GM12891 (cell line): ENCODE measurements around the gene MBOAT2.

Experiments used
- DNase-seq: peaks from one replicate; pipeline ENCODE4 v3.0.0; 2011; ENCODE audit warnings: low spot score; ENCODE audit not compliant: insufficient read length
- FAIRE-seq: peaks from 2 replicates; lab custom pipeline; 2011; peaks lifted over from hg19 to GRCh38; lab: Jason Lieb, UNC
- PAX5 ChIP-seq: IDR thresholded peaks from 2 replicates; pipeline ENCODE4 v1.6.1; 2011; ENCODE audit warnings: low read length, moderate library complexity, mild to moderate bottlenecking; ENCODE audit not compliant: insufficient read depth, severe bottlenecking
- POLR2A ChIP-seq: IDR thresholded peaks from 2 replicates; pipeline ENCODE4 v1.6.1; 2011; ENCODE audit warnings: low read depth, low read length, control low read depth
- POLR2AphosphoS5 ChIP-seq: IDR thresholded peaks from 2 replicates; pipeline ENCODE4 v1.6.1; 2011; ENCODE audit warnings: low read depth, low read length, control low read depth
- POU2F2 ChIP-seq: IDR thresholded peaks from 2 replicates; pipeline ENCODE4 v1.6.1; 2011; ENCODE audit warnings: low read depth, mild to moderate bottlenecking, control low read depth, low read length, moderate library complexity
- SPI1 ChIP-seq: IDR thresholded peaks from 2 replicates; pipeline ENCODE4 v1.6.1; 2011; ENCODE audit warnings: low read depth, low read length, control low read depth
- TAF1 ChIP-seq: IDR thresholded peaks from 2 replicates; pipeline ENCODE4 v1.6.1; 2011; ENCODE audit warnings: low read depth, low read length, control low read depth

Gene MBOAT2

DNA sequence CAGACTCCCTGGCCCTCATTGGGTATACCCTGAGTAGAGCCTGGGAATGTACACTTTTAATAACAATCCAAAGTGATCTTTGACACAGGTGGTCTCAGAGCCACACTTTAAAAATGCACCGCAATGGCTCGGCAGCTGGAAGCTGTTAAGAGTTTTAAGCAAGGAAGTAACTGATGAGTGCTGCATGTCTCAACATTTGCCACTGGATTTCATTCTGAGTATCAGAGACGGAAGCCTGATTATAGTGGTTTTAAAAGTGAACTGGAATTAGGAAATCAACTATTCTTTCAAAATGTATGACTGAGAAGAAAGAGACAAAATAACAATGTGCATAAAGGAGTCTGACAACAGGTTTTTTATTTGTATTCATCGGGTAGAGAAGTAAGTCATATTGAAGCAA lies 7.5 kb downstream of the MBOAT2 start:
- no peak for DNase-seq
- no peak for FAIRE-seq
- TF ChIP-seq PAX5 (no peak), TAF1 (no peak), POU2F2 (no peak), SPI1 (no peak), POLR2AphosphoS5 (no peak), POLR2A (no peak)

DNA sequence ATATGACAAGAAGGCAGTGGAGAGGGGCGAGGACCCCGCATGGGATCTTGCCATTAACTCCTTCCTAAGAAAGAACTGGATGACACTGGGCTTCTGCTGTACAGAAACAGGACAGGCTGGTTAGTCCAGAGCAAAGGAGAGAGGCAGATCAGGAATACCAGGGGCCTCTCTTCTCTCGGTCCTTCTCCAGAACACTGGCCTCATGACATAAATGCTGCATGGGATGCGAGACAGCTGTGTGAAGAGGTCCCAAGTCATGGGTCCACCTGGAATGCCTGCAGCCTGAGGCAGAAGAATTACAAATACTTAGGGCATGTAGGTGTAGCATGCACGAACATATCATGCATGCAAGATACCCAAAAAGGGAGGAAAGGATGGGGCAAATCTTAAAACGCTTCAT lies 9.1 kb downstream of the MBOAT2 start:
- TF ChIP-seq SPI1 (no peak), POLR2A (no peak), POLR2AphosphoS5 (no peak), PAX5 (no peak), TAF1 (no peak), POU2F2 (no peak)

DNA sequence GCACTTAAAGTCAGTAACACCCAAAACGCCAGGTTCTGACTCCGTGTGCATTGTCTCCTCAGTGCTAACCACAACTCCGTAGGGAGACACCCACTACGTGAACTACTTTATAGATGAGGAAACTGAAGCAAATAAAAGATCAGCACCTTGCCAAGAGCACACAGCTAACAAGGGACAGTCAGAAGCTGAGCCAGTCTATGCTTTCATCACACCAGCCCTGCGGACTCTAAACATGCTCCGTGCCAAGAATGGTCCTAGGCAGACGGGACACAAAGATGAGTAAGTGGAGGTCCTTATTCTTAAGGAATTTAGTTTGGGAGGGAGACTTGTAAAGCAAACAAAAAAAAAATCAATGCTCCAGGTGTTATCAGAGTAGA lies 9.6 kb downstream of the MBOAT2 start:
- FAIRE-seq, result no peak
- DNase-seq, result no peak
- TF ChIP-seq POLR2AphosphoS5 (no peak), POU2F2 (no peak), PAX5 (no peak), TAF1 (no peak), SPI1 (no peak), POLR2A (no peak)

More for the DNA sequence above, 9.1 kb downstream of the MBOAT2 start:
- FAIRE-seq (no peak), DNase-seq (no peak)

DNA sequence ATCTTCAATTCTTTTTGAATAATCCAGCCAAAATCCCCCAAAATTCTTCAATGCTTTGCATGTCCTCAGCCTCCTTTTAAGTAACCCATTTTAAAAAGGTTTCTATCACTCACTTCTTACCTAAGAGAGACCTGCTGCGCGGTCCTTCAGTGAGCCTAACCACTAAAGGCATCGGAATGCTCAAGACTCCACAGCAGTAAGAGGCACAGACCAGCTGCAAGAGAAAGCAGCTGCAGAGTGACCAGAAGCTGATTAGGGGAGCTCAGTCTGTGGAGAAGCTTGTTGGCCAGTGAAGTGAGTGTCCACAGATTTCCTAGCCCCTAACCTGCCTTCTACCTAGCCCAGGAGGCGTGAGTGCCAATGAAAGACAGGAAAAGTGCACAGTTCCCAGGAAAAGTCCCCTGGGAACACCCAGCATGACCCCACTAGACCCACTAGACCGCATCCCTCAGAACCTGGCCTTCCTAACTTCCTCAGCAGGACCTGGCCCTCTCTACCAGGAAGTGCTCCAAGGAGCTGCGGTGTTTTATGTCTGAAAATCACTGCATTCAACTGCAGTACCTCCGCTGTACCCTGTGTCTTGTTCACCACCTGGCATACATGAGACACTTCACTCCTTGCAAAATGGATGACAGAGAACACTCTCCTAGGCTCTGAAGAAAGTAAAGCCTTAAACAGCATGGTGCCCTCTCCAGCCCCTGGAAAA lies 10.1 kb downstream of the MBOAT2 start:
- TF ChIP-seq POLR2AphosphoS5, result no peak
- TF ChIP-seq PAX5, result no peak
- no peak for TF ChIP-seq POLR2A
- TF ChIP-seq POU2F2, result no peak
- no peak for TF ChIP-seq TAF1
- TF ChIP-seq SPI1, result no peak
- DNase-seq, result no peak
- no peak for FAIRE-seq

DNA sequence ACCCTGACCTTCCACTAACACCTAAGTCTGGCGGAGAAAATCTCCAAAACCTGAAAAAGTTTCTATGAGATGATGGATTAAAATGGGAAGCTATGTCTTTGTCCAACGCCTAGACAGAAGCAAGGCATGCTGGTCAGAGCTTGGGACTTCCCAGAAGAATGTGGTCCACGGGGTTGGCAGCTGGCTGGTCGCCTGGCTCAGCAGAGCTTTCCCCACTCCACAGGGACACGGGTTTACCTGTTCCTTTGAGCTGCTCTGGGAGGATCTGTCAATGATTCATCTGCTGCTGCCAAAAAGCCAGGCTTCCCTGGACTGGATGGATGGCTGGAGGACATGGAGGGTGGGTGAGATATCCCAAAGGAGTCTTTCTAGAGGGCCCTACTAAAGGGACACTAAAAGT lies 10.8 kb downstream of the MBOAT2 start:
- no peak for DNase-seq
- TF ChIP-seq POLR2A (no peak), POLR2AphosphoS5 (no peak), TAF1 (no peak), POU2F2 (no peak), PAX5 (no peak), SPI1 (no peak)
- no peak for FAIRE-seq

DNA sequence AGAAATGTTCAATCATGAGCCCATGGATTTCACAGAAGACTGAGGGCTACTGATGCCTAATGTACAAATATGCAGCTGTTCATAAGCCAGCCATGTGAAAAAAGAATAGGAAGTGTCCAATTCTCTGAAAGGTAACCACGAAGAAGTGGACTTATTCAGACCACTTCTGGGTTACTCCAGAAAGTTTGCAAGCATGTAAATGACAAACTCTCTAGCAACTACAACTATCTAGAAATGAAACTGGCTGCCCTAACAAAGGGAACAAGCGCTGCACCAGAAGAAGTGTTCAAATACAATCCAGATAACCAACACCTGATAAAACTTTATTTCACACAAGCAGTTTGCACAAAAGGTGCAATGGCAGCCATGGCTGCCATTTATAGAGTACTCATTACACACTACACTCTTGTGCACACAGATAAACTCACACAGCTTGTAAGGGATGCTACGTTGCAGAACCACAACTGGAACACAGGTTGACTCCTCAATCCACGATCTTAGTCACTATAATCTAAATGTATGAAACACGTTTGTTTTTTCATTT lies 13.9 kb downstream of the MBOAT2 start:
- DNase-seq, result no peak
- no peak for FAIRE-seq
- TF ChIP-seq POLR2AphosphoS5 (no peak), POLR2A (no peak), SPI1 (no peak), TAF1 (no peak), PAX5 (no peak), POU2F2 (no peak)

DNA sequence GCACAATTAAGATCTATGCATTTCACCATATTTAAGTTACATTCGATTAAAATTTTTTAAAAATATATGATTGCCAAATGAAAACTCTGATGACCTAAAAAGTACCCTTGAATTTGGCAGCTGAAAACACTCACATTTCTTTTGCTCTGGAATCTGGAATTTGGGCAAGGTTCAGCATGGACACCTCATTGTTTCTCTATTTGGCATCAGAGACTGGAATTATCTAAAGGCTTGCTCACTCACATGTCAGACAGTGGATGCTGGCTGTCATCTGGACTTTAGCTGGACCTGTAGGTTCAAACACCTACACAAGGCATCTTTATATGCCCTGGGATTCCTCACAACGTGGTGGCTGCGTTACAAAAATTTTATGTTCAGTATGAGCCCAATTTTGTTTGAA lies 16.1 kb downstream of the MBOAT2 start:
- FAIRE-seq (no peak), DNase-seq (no peak)
- TF ChIP-seq TAF1 (no peak), POU2F2 (no peak), POLR2AphosphoS5 (no peak), SPI1 (no peak), PAX5 (no peak), POLR2A (no peak)

DNA sequence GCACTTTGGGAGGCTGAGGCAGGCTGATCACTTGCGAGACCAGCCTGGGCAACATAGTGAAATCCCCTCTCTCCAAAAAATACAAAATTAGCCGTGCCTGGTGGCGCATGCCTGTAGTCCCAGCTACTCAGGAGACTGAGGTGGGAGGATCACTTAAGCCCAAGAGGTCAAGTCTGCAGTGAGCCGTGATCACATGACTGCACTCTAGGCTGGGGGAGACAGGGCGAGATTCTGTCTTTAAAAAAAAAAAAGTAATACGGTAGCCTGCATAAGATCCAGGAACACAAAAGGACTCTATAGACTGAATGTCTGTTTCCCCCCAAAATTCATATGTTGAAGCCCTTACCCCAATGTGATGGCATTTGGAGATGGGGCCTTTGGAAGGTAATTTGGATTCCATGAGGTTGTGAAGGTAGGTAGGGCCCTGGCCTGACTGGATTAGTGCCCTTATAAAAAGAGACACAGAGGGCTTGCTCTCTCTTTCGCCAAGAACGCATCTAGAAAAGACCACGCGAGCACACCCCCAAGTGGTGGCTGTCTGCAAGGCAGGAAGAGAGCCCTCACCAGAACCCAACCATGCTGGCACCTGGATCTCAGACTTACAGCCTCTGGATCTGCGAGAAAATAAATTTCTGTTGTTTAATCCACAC lies 17.0 kb downstream of the MBOAT2 start:
- TF ChIP-seq PAX5 (no peak), POLR2A (no peak), SPI1 (no peak), TAF1 (no peak), POLR2AphosphoS5 (no peak), POU2F2 (no peak)
- DNase-seq (no peak), FAIRE-seq (no peak)
